GM19455 (cell line): ENCODE results near the gene SETD3.

Experiments used
- ATAC-seq: cut with Tn5 transposase; IDR thresholded peaks from one replicate; pipeline ENCODE4 v1.9.1; 2021; ENCODE audit not compliant: unreplicated experiment

SETD3 gene

DNA sequence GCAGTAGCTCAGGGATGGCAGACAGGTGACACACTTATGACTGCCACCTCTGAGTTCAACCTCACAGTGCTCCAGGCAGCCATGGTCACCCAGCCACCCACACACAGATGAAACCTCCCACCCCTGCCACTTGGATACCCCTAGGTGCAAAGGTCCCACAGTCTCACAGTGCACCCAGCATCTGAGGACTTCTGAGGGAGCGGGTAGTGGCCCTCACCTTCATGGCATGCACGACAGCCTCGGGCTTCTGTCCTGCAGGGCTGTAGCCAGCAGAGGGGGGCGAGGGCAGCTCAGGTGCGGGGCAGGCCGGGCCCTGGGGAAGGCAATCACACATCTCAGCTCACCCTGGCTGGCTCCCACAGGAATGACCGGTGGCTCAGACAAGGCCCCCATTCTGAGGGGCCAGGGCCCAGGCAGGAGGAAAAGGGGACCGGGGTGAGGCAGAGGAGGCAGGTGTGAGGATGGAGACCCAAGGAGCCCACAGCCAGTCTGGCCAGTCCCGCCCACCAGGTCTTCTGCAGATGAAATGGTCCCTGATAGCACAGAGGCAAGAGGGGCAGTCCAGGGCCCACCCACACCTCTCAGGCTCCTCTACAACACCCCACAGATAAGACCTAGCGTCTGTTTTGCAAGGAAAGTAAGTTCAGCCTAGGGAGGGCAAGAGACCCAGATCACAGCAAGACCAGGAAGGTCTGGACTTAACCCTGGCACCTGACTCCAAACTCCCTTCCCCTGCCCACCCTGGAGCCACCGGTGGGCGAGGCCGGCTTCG is 36.4 kb upstream of the SETD3 start:
- ATAC-seq = no peak

DNA sequence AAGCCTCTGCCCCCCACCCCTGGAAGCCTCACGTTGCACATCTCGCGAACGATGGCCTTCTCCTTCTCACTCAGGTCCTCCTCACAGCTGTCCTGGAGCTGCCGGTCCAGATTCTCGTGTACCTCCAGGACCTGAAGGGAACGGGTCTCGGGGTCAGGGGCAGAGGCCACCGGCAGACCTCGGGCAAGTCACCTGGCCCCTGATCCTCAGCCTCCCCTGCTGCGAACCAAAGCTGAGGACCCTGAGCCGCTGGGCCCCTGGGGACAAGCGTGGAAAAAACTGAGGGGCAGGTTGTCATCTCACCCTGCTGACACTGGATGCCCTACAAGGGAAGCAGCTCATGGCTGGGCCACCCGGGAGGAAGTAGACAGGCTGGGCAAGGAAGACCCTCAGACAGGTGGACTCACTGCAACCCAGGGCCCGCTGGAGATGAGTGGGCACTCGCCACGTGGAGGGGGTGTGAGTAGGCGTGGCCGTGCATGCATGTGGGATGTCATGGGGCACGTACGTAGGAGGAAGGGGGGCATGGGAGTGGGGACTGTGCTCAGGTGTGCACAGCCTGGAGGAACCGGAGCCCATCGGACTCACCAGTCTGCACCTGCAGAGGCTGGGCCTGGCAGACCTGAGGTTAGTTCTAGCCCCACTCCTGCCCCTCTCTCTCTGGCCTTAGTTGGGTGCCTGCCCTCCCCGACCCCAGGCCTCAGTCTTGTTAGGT is 35.7 kb upstream of the SETD3 start:
- no peak for ATAC-seq

DNA sequence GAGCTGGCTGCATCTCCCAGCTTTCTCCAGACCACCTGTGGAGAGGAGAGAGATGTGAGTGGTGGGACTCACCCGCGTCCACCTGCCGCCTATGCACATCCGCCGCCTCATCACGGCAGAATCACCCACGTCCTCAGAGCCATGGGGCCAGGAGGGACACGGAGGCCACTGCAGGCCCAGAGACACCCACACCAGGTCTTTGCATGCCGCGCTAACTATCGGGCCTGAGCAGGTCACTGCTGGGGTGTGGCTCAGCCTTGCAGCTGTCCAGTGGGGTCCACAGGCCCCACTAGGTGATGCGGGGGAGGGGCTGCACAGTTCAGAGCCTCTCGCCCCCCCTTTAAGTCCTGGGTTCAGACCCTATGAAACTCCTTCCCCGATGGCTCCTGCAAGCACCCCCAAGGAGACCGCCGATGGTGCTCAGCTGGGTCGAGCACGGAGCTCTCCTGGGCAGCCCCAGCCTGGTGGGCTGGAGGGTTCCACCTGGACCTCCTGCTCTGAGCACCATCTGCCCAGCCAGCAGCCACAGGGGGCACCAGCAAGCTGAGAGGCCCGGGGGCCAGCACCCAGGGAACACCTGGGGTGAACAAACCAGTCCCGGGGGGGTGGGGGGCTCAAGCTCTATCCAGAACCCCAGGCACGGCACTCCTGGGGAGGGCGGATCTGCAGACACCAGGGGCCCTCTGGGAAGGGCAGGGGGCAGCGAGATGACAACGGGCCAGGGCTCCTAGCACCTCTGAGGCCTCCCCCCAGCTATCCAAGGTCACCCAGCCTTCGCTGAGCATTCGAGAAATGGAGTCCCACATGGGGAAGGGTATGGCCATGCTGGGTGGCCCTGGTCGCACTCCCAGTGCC is 34.9 kb upstream of the SETD3 start:
- no peak for ATAC-seq

DNA sequence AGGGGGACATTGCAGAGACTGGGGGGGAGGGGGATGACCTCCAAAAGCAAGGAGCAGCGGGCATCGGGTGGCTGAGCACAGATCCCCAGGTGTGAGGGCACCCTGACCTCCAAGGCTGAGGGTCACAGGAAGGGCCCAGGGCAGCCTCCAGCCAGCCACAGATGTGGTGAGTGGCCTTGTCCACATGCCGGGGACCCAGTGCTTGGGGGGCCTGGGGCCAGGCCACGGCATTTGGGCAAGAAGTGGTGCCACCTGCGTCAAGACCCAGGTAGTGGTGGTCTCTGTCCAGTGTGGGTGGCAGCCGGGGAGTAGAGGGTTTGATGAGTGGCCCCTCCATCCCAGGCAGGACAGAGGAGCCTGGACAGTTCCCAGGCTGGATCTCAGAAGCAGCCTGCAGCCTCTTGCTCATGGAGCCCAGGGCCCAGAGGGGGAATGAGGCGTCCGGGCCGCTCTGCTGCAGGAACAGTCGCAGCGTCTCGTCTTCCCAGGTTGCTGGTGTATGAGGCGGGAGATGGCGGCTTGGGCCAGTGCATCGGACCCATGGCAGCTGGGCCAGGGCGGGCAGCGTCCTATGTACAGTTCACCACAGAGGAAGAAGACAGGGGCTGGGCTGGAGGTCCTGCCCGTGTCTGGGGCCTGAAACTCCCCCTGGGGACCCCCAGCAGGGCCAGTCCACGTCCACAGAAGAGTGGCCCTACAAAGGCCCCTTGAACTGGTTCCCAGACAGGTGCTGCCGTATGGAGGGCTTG is 34.1 kb upstream of the SETD3 start:
- no peak for ATAC-seq

DNA sequence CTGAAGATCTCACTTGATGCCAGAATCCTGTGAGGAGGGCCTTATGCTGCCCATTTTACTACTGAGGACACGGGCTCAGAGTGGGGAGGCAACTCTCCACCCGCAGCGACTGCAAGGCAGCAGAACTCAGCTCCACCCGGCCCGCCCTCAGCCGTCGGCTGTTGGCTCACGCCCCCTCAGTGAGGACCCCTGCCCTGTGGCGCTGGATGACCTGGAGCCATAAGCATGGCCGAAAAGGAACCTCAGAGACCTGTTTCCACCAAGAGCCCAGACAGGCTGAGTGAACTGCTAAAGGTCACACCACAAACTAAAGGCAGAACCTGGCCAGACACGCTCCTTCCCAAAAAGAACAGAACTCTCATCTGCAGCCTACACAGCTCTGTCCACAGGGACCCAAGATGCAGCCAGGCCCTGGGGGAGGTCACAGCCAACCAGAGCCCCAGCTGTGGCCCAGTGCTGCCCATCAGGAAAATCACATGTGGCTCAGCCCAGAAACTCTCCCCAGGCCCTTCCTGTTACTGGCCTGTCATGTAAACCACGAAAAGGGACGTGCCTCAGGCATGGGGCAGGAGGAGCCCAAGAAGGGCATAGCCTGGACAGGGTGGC is 33.4 kb upstream of the SETD3 start:
- no peak for ATAC-seq

DNA sequence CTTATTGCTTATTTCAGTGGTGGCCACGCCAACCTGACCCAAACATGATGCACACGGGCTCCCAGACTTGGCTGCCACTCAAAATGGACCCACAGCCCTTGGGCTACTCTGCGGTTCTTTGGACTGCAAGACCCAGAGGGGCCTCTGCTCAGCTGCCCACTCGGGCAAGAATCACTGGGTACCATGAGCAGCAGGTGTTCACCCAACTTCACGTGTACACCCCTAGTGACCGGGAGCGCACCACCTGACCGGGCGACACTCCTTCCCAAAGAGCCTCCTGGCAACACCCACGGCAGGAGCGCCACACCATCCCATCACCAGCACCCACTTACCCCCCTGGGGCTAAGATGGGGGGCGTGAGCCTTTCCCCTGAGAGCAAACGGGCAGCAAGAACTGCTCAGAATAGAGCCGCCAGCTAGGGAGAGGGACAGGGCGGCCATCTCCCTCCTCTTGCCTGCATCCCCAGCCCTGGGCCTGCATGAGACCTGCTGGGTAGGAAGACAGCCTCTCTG is 32.6 kb upstream of the SETD3 start:
- no peak for ATAC-seq

DNA sequence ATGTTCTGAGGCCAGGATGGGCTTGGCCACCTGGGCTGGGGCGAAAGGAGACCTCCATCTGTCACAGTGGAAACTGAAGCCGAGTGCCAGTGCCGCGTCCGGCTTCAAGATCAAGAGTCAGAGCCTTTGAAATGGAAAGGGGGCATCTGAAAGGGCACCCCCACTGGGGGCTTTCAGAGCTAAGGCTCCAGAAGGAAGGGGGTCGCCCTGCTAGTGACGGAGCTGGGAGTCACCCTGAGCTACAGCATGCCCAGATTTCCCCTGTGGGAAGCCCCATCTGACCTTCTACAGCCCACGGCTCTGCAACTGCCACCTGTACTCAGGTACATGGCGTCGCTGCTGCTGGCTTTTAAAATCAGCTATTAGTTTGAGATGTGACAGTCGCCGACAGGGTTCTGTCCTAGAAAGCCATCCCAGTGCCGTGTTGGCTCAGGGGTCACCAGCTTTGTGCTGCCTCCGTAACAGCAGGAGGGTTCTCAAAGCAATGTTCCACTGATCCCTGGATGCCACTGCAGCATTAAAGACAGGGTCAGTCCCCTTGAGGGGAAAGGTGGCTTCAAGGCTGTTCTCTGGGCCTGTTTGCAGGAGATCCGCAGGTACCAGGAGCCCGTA is 32.0 kb upstream of the SETD3 start:
- ATAC-seq = no peak

DNA sequence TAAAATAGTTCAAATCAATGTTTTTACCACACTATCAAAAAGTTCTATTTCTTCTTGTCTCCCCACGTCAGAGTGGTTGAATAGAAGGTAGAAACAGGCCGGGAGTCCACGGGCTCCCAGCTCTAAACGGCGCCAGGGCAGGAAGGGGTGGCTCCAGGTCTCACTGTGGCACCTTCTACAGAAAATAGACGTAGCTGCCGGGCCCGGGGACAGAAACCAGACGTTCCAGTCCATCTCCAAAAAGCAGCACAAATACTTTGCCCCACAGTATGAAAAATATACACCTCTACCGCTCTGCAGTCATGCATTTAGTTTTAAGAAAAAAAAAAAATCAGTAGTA is 31.4 kb upstream of the SETD3 start:
- no peak for ATAC-seq

DNA sequence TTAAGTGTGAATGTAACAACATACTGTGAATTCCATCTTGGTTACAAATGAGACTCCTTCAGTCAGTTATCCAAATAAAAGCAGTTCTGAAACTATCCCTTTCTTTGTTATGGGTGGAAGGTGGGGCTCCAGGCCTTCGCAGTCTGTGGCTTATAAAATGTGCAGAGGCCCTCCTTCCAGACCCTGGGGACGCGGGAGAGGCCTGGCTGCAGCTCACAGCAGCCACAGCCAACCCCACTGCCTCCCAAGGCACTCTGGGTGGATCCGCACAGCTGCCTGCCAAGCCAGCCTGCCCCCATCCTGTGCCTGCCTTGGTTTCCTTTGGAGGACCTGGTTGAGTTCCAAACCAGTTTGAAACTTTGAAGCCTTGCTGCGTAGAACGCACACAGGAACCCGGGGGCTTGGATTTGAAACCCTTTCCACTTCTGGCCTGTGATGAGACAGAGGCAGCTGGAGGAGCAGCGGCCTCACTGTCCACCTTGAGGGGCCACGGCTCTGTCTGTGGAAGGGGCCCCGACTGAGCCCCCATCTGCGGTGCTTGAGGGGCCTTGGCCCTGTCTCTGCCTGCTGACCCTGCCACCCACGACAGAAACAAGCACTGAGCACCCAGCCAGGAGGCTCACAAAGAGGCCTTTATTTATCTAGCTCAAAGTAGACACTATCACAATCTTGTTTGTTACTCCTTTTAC is 30.9 kb upstream of the SETD3 start:
- ATAC-seq = no peak

DNA sequence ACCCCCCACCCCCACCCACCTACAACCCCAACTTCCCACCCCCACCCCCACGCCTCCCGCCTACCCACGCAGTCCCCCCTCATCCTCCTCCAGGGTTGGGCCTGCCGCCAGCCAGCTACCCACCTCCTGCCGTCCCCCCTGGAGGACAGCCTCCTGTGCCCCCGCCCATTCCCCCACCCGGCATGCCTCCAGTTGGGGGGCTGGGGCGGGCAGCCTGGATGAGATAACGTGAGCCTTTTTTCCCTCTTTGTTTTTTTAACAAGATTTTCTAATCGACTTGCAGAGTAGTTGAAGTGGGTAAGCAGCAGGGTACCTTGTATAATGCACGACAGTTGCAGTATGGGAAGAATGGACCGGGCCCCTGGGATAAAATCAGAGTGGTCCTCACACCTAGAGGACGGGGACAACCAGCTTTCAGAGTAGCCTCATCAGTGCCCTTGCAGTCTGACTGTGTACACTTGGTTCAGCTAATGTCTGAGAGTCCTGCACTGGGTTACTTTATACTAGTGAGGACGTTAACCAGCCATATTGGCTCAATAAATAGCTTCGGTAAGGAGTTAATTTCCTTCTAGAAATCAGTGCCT is 30.0 kb upstream of the SETD3 start:
- ATAC-seq = no peak

DNA sequence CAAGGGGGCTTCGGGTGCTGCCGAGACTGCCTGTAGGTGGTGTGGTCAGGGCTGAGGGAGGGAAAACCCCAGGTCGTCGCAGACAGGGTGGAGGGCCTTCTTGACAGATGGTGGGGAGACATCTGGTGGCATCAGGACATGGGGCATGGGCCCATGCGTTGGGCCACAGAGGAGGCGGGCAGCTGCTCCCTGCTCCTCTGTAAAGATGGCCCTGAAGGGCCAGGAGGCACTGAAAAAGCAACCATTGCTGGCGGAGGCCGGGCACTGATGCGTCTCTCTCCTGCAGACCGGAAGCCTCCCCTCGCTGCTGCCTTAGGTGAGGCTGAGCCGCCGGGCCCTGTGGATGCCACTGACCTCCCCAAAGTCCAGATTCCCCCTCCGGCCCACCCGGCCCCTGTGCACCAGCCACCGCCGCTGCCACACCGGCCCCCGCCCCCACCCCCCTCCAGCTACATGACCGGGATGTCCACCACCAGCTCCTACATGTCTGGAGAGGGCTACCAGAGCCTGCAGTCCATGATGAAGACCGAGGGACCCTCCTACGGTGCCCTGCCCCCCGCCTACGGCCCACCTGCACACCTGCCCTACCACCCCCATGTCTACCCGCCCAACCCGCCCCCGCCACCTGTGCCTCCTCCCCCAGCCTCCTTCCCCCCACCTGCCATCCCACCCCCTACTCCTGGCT is 29.4 kb upstream of the SETD3 start:
- ATAC-seq = no peak

DNA sequence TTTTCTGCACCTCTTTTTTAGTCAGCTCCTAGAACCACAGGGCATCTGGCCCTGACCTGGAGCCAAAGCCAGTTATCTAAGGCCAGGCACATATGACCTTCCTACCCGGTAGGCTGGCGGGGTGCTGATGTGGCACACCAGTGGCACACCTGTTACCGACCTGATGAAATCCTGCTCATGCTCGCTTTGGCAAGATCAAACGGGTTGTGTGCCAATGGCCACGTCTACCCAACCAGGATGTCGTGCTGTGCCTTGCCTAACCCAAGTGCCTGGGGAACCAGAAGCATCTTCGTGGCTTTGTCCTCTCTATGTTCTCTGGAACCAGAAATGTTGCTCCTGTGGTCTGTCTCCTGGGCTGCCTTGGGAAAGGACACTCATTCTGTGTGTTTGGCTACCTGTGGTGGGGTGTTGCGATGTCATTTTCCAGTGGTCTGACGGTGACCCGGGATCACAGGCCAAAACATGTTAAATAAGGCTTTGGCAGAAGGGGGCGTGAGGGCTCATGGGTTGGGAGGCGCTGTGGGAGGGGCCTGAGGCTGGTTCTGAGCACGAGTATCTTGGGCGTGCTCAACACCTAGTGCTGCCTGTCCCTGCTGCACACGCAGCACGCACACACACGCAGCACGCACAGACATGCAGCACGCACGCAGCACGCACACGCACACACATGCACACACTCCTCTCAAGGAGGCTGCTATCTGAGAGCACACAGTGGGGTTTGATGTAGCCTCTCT is 28.4 kb upstream of the SETD3 start:
- ATAC-seq = no peak

DNA sequence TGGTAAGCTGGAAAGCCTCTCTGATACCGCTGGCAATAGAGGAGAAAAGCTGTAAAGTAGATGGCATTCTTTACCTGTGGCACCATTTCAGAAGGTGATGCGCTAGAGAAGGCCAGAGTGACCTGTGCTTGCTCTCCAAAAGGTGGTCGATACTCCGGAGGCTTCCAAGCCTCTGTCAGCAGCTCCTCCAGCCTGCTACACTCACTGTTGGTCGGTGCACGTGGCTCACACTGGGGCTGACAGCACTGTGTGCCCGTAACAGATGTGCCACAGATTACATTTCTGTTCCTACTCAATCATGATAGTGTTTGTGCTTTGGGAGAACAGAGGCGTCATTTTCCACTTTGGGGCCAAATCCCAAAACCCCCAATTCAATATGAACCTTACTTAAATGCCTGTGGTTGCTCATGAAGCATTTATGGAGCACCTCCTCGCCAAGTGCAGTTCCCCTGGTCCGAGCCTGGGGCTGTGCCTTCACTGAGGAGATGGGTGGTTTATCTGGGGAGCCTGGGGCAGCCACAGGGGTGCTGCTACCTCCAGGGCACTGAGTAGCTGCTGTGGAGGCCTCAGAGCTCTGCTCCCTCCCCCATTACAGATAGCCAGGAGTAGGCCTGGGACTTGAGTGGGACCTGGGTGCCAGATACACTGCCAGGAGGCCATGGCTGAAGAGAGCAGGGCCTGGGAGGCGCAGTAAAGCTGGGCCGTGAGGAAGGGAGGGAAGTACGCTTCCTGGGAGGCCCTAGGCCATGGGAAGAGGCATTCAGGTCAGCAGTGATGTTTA is 27.4 kb upstream of the SETD3 start:
- no peak for ATAC-seq

DNA sequence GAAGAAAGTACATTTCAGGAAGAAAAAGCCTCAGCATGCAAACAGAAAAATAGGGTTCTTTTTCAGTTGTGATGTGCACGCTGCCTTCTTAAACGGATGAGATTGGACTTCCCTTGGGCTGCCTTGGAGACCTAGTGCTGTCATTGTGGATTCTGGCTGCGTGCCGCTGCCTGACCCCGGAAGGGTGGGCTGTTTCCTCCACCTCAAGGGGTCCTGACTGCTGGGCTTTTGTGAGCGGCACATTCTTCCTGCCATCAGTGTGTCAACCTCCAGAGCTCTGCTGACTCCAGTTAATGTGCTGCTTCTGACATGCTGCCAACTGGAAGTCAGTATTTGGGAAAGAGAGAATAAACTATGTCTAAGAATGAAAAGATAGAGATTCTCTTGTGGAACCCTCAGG is 25.6 kb upstream of the SETD3 start:
- no peak for ATAC-seq

DNA sequence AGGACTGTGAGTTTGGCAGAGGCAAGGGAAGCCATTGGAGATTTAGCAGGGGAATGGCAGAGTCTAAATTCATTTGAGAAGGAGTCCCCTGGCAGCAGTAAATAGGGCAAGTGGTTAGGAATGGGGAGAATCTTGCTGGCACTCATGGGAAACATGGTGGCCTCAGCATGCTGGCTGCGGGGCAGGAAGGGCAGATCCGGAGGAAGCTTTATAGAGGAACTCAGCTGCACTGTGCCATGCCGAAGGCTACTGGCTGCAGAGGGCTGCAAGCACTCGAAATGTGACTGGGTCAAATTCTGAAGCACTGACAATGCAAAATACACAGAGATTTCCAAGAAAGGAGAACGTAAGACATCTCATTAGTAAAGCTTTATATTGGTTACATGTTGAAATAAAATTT is 24.4 kb upstream of the SETD3 start:
- no peak for ATAC-seq

DNA sequence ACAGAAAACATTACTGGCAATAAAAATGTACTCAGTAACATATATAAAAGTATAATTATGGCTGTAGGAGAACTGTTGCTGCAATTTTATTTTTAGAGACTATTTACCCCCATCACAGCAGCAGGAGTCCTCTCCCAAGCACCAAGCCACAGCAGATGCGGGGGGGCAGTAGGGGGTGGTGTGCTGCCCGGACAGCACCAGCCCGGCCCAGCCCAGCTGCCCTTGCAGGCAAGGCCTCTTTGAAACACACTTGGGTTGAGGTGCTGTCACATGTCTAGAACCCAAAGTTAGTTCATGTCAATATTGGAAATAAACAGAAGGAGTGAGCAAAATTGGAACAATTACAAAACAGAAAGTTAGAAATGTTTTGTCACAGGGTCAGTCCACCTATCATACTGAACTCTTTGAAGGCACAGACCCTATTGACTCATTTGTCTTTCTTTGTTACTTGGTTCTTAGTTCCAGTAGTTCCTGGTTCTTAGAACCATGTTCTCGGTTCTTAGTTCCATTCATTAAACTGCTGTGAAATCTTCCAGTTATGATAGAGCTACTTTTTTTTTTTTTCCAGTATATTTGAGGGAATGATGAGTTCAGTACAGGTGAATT is 23.3 kb upstream of the SETD3 start:
- no peak for ATAC-seq

DNA sequence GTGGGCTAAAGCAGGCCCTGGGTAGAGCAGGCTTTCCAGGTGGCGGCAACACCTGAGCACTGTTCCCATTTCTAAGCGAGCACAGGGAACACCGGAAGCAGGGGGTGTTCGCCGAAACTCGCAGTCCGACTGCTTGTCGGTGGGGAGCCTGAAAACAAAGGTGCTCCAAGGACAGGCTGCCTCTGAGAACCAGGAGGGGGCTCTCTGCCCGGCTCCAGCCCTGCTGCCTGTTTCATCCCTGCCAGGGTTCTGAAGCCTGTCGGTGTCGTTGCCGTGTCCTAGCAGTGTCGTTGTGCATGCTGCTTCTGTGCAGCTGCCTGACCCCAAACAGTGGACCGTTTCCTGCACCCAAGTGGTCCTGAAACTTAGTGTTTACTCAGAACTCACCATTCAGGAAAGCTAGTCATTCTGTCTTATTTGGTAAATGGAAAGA is 22.3 kb upstream of the SETD3 start:
- no peak for ATAC-seq
